Measurements from ENCODE around the gene OSTC.
"Not testable (repeated sequence)": the region's sequence is repeated elsewhere in the genome, so short reads cannot be mapped to it uniquely, and the experiment has no call there.

The OSTC gene

GRCh38 chr4:108649863-108650211 lies 562 bp upstream of the OSTC start:
- no peak for DNase-seq

- no peak for DNase-seq
These were observed 804 bp downstream of the OSTC start for GRCh38 chr4:108651014-108651791.

- DNase-seq: no peak
These were observed 12.2 kb downstream of the OSTC start for GRCh38 chr4:108662629-108663028.

GRCh38 chr4:108674356-108674977 lies 24.1 kb downstream of the OSTC start:
- DNase-seq: no peak

GRCh38 chr4:108681321-108681809 lies 31.0 kb downstream of the OSTC start:
- DNase-seq: no peak

- no peak for DNase-seq
These were observed 33.1 kb downstream of the OSTC start for GRCh38 chr4:108683479-108683878.

GRCh38 chr4:108685036-108685686 lies 34.8 kb downstream of the OSTC start:
- DNase-seq: no peak

GRCh38 chr4:108690738-108691137 lies 40.3 kb downstream of the OSTC start:
- no peak for DNase-seq

GRCh38 chr4:108693211-108693610 lies 42.8 kb downstream of the OSTC start:
- DNase-seq: no peak

- DNase-seq: no peak
These were observed 43.4 kb downstream of the OSTC start for GRCh38 chr4:108693819-108694218.

- no peak for DNase-seq
These were observed 44.0 kb downstream of the OSTC start for GRCh38 chr4:108694423-108694822.

- no peak for DNase-seq
These were observed 44.7 kb downstream of the OSTC start for GRCh38 chr4:108695062-108695461.

GRCh38 chr4:108696160-108696559 lies 45.8 kb downstream of the OSTC start:
- no peak for DNase-seq

GRCh38 chr4:108700081-108700757 lies 49.8 kb downstream of the OSTC start:
- no peak for DNase-seq

GRCh38 chr4:108702960-108703359 lies 52.6 kb downstream of the OSTC start:
- no peak for DNase-seq

- DNase-seq: no peak
These were observed 53.0 kb downstream of the OSTC start for GRCh38 chr4:108703370-108703769.

GRCh38 chr4:108703966-108704365 lies 53.6 kb downstream of the OSTC start:
- no peak for DNase-seq

GRCh38 chr4:108706289-108706688 lies 55.9 kb downstream of the OSTC start:
- DNase-seq: no peak

- DNase-seq: no peak
These were observed 58.8 kb downstream of the OSTC start for GRCh38 chr4:108709234-108709633.

GRCh38 chr4:108709722-108710121 lies 59.3 kb downstream of the OSTC start:
- DNase-seq: no peak

GRCh38 chr4:108710578-108710977 lies 60.2 kb downstream of the OSTC start:
- DNase-seq: not testable (repeated sequence)

- DNase-seq: no peak
These were observed 64.5 kb downstream of the OSTC start for GRCh38 chr4:108714880-108715279.

GRCh38 chr4:108716340-108716739 lies 65.9 kb downstream of the OSTC start:
- DNase-seq: no peak

Data from NCI-H1092 (cell line).